Esophagus muscularis mucosa (tissue), 4 donors: Measurements from ENCODE around the gene EARS2.

Experiments used
- CTCF ChIP-seq, 3 experiments: fragments of 200-600 bp in 2 of 3; fragments of 450-650 bp in 1 of 3; sonication (generic) in 2 of 3; IDR thresholded peaks; one replicate each; pipeline ENCODE4 v1.5.1; 2017 to 2019; ENCODE audit warnings: antibody characterized with exemption in 3 of 3, mild to moderate bottlenecking in 2 of 3, moderate library complexity in 1 of 3
- EP300 ChIP-seq: sonication (generic); formaldehyde crosslinking; IDR thresholded peaks from one replicate; pipeline ENCODE4 v1.6.1; 2017; ENCODE audit warnings: antibody characterized with exemption
- POLR2A ChIP-seq: fragments of 450-650 bp; IDR thresholded peaks from one replicate; pipeline ENCODE4 v1.6.1; 2017; ENCODE audit warnings: antibody characterized with exemption, moderate library complexity, mild to moderate bottlenecking, low read depth
- POLR2AphosphoS5 ChIP-seq, 2 donors: sonication (generic); formaldehyde crosslinking; IDR thresholded peaks; one replicate each; pipeline ENCODE4 v1.6.1; 2017; ENCODE audit warnings: antibody characterized with exemption in 2 of 2

GRCh38 chr16:23491490-23492391 lies 65.4 kb downstream of the EARS2 start:
- TF ChIP-seq CTCF (IDR thresholded peaks at IDR 0.05) (no peak), EP300 (no peak), POLR2A (no peak), POLR2AphosphoS5 (IDR thresholded peaks at IDR 0.05) (no peak)
